Measurements from ENCODE around the gene ZNF76.
"Not testable (repeated sequence)": the region's sequence is repeated elsewhere in the genome, so short reads cannot be mapped to it uniquely, and the experiment has no call there.

ZNF76 gene

DNA sequence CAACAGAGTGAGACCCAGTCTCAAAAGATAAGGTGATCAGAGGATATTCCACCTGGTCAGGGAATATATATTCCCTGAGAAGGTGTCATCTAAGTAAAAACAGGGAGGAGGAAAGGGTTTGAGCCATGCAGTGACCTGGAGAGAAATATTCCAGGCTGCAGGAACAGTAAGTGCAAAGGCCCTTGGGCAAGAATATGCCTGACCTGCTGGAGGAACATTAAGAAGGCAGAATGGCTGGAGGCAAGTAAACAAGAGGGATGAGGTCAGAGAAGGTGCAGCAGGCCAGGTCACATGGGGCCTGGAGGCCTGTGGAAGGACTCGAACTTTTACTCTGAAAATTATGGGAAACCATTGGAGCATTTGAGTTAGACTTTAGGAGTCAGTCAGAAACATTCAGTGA lies 44.8 kb downstream of the ZNF76 start:
- DNase-seq, result no peak

DNA sequence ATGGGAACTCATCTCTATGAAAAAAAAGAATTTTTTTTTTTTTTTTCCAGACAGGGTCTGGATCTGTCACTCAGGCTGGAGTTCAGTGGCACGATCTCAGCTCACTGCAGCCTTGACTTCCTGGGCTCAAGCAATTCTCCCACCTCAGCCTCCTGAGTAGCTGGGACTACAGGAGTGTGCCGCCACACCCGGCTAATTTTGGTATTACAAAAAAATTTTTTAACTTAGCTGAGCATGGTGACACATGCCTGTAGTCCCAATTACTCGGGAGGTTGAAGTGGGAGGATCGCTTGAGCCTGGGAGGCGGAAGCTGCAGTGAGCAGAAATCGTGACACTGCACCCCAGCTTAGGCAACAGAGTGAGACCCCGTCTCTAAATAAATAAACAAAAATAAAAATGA lies 45.6 kb downstream of the ZNF76 start:
- peak in 1 of 2 experiments; percentile 15 for DNase-seq

GRCh38 chr6:35307138-35307537 lies 47.6 kb downstream of the ZNF76 start:
- not testable (repeated sequence) for DNase-seq

DNA sequence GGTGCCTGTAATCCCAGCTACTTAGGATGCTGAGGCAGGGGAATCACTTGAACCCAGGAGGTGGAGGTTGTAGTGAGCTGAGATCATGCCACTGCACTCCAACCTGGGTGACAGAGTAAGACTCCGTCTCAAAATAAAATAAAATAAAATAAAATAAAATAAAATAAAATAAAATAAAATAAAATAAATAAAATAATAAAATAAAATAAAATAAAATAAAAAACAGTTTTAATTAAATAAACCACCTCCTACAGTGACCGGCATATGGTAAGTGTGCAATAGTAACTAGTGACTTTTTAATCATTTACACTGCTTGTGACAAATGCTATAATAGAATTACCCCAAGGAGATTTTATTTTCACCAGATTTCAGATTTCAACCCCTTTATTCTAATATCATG lies 49.0 kb downstream of the ZNF76 start:
- DNase-seq, result not testable (repeated sequence)

DNA sequence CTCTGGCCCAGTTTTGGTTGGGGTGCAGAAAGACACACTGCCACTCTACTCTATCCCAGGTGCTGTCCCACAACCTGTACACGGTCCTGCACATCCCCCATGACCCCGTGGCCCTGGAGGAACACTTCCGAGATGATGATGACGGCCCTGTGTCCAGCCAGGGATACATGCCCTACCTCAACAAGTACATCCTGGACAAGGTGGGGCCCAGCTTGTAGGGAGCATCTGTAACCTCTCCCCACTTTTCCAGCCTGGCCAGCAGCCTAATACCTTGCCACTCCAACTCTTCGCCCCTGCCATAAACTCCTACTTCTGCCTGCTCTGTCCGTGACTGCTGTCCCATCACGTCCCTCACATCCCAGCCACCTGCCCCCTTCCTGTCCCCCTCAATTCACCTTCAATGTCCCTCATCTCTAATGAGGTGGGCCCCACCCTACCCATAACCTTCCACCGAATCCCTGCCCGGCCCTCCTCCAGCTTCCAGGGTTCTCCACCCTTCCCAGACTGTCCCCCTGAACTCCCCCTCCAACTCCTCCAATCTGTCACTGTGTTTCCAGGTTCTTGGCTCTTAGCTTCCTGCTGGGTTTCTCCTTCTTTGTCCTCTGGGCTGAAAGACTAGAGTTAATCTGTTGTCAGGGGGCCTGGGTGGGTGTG lies 50.2 kb downstream of the ZNF76 start:
- no peak for DNase-seq

GRCh38 chr6:35310265-35310831 lies 50.8 kb downstream of the ZNF76 start:
- no peak for DNase-seq

DNA sequence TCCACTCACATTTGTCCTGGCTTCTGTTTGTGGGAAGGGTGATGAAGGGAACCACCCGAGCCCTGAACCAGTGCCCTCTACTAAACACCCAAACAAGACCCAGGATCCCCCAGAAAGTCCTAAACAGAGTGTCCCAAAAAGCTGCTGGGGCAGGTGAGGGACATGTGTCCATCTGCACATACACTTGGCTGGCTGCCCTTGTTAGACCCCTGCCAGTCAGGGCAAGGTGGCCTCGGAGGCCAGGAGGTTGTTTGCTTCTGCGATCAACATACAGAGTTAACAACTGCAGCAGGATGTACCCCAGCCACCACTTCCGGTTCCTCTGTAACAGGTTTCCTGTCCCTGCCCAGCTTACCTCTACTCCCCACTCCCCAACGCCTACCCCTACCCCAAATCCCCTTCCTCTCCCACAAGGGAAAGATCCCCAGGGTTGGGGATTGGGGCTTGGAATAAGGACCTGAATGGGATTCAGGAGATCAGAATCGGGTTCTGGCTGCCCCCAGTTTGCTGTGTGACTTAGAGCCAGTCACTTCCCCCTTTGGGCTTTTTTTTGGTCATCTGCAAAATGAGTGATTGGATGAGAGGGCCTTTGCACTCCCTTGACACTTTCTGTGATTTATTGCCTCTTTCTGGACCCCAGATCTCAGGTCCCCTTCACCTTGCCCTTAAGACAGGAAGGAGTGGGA lies 52.0 kb downstream of the ZNF76 start:
- peak; percentile 29 to 48 for DNase-seq

DNA sequence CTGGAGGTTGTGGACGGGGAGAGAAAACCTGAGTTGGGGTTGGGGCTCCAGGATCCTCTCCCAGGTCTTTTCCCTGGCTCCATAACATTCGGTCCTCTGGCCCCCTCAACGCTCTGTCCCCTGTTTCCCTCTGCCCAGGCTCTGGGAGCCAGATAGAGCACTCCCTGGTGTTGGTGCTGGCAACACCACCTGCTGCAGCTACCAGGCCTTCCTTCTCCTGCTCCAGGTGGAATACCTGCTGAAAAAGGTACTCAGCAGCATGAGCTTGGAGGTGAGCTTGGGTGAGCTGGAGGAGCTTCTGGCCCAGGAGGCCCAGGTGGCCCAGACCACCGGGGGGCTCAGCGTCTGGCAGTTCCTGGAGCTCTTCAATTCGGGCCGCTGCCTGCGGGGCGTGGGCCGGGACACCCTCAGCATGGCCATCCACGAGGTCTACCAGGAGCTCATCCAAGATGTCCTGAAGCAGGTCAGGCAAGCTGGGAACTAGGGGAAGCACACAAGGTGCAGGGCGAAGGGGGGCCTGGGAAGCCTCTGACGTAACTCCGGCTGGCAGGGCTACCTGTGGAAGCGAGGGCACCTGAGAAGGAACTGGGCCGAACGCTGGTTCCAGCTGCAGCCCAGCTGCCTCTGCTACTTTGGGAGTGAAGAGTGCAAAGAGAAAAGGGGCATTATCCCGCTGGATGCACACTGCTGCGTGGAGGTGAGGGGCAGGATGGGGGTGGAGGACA lies 52.7 kb downstream of the ZNF76 start:
- DNase-seq, result no peak

DNA sequence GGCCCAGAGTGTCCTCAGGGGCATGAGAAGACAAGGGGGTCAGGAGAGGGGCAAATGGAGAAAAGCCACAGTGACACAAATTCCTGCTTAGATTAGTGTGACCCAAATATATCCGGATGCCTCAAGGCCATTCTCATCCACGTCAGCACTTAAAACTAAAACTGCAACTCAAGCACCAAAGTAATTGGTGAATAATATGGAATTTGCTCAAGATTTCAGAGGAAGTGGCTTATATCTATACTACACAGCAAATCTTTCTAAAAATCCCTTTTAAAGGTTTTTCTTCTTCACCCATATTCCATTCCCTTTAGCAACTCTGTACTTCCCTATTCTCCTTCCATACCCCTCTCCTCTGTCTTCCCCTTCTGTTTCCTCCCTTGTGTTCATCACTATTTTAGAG lies 53.3 kb downstream of the ZNF76 start:
- DNase-seq, result no peak

DNA sequence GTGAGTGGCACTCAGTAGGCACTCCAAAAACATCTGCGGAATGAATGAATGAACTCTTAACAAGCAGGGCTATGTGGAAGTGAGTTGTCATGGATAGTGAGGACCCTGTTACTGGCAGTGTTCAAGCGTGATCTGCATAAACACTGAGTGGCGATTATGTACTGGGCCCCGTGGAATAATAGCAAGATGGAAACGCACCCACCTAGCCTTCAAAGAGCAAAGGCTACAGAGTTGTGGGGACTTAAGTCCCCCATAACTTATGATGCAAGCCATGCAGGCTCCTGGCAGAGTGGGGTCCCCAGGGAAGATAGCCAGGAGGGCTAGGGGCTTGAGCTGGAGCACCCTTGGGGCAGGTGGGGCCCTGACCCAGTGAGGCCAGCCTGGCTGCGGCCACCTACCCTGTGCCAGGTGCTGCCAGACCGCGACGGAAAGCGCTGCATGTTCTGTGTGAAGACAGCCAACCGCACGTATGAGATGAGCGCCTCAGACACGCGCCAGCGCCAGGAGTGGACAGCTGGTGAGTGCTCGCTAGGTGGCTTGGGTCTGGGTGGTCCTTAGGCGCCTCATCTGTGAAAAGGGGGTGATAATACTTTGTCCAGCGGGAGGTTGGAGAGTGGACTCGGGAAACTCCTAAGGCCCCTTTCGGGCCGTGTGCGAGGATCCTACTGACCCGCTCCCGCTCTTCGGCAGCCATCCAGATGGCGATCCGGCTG lies 58.1 kb downstream of the ZNF76 start:
- no peak for DNase-seq

DNA sequence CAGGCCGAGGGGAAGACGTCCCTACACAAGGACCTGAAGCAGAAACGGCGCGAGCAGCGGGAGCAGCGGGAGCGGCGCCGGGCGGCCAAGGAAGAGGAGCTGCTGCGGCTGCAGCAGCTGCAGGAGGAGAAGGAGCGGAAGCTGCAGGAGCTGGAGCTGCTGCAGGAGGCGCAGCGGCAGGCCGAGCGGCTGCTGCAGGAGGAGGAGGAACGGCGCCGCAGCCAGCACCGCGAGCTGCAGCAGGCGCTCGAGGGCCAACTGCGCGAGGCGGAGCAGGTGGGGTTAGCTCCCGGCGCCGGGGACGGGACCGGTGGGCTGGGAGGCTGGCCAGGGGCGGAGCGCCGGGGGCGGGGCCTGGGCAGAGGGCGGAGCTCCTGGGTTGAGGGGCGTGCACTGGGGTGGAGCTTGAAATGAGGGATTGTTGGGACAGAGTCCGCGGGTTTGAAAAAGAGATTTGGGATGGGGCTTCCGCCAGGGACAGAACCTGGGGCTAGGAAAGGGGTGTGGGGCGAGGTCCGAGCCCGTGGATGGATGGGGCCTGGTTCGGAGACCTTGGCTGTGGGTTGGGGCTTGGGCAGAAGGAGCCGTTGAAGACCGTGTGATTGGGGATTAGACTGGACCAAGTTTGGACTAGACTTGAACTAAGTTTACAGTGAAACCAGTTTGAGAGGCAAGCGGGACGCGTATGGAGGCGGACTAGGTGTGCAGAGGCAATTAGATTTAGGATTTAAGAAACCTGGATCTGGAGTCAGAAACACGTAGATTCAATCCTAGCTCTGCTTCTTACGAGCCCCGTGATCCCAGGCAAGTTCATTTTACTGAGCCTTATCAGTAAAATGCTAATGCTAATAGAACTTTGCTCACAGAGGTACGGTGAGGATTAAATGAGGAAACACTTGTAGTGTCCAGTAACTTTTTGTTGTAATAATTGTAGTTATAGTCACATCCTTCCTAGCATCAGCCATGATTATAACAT lies 58.9 kb downstream of the ZNF76 start:
- no peak for DNase-seq

DNA sequence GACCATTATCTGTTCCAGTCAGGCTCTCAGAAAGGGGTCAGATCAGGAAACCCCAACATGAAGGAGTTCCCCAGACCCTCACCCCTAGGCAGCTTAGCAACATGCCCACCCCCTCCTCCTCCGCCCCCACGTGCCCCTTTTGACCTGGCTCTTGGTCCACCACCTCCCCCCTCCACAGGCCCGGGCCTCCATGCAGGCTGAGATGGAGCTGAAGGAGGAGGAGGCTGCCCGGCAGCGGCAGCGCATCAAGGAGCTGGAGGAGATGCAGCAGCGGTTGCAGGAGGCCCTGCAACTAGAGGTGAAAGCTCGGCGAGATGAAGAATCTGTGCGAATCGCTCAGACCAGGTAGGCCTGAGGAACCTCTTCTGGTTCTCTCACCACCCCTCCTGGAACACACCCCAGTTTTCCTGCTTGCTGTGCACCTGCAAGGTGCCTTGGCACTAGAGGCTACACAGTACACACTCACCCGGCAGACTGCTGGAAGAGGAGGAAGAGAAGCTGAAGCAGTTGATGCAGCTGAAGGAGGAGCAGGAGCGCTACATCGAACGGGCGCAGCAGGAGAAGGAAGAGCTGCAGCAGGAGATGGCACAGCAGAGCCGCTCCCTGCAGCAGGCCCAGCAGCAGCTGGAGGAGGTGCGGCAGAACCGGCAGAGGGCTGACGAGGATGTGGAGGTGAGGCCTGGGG lies 60.0 kb downstream of the ZNF76 start:
- no peak for DNase-seq

DNA sequence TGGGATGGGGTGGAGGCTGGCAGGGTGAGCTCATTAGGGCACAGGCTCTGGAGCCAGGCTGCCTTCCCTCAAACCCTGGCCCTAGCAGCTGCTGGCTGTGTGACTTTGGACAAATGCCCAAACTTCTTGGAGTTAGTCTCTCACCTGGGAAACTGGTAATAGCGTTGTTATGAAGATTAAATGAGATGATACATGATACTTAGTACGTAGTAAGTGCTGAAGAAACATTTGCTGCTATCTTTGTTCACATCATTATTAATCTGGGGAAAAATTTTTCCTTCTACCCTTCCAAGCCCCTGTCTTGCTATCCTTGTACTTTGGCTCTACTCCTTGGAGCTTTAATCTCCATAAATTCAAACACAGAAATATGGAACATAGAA lies 60.5 kb downstream of the ZNF76 start:
- no peak for DNase-seq

DNA sequence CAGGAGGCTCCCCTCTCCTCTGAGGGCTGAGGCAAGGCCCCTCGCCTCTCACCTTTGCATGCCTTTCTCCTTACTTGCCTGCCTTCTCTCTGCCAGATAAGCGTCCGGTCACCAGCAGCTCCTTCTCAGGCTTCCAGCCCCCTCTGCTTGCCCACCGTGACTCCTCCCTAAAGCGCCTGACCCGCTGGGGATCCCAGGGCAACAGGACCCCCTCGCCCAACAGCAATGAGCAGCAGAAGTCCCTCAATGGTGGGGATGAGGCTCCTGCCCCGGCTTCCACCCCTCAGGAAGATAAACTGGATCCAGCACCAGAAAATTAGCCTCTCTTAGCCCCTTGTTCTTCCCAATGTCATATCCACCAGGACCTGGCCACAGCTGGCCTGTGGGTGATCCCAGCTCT lies 61.6 kb downstream of the ZNF76 start:
- DNase-seq, result no peak

GRCh38 chr6:35327349-35328027 lies 68.0 kb downstream of the ZNF76 start:
- DNase-seq, result peak; percentile 61 to 71

DNA sequence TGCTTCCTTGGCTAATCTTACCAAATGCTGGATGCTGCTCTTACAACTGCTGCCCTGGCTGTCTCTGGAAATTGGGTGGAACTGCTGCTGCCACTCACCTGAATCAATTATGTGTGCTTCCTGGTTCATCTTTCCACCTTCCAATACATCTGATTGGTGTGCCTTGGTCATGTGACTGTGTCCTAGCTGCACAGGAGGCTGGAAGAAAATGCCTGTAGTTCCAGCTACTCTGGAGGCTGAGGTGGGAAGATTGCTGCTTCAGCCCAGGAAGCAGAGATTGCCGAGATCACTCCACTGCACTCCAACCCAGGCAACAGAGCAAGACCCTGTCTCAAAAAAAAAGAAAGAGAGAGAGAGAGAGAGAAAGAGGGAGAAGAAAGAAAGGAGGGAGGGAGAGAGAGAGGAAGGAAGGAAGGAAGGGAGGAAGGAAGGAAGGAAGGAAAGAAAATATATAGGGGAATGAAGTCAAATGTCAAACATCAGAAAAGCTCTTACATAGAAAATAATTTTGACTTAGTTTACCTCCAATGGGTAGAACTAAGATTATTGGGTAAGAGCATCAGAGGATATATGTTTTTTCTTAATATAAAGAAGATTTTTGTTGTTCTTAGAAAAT lies 68.7 kb downstream of the ZNF76 start:
- DNase-seq, result no peak

GRCh38 chr6:35328965-35329364 lies 69.4 kb downstream of the ZNF76 start:
- DNase-seq, result not testable (repeated sequence)

DNA sequence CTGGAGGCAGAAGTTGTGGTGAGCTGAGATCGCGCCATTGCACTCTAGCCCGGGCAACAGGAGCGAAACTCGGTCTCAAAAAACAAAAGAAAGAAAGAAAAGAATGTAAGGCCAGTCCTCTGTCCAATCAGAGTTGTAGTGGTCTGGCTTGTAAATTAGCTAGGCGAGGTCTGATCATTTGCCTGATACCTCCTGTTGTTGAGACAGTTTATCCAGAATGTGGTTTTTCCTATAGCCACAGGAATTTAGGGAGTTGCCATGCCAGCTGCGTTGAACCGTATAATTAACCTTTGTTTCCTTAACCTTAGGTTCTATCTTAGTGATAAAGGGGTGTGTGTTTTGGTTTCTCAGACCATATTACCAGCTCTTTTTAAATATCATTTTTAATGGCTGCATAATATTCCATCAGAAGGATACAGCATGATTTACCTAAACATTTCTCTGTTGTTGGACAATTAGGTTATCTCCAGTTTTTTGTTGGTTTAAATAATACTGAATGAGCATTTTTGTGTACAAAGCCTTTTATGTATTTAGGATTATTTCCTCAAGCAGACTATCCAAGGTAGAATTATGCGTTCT lies 71.1 kb downstream of the ZNF76 start:
- DNase-seq, result no peak

DNA sequence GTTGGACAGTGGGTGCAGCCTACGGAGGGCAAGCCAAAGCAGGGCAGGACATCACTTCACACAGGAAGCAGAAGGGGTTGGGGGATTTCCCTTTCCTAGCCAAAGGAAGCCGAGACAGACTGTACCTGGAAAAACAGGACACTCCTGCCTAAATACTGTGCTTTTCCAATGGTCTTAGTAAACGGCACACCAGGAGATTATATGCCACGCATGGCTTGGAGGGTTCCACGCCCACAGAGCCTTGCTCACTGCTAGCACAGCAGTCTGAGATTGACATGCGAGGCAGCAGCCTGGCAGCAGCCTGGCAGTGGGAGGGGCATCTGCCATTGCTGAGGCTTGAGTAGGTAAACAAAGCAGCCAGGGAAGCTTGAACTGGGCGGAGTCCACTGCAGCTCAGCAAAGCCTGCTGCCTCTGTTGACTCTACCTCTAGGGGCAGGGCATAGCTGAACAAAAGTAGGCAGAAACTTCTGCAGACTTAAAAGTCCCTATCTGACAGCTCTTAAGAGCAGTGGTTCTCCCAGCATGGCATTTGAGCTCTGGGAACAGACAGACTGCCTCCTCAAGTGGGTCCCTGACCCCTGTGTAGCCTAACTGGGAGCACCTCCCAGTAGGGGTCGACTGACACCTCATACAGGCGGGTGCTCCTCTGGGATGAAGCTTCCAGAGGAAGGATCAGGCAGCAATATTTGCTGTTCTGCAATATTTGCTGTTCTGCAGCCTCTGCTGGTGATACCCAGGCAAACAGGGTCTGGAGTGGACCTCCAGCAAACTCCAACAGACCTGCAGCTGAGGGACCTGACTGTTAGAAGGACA lies 72.7 kb downstream of the ZNF76 start:
- peak; percentile 21 to 67 for DNase-seq

Data from stimulated activated CD4-positive, alpha-beta T cell treated with anti-CD3 and anti-CD28 coated beads, Interleukin-4, amount 100 ng/mL, for 4 hours (primary cell).